ENCODE results near the gene EPSTI1. TPM values are rescaled to one million over a fixed set of nuclear protein-coding genes. Genes with fewer than 3 reads are reported as not detected.

The EPSTI1 gene
- total and polyA plus RNA-seq, 2 experiments from 2014 or later = 1.5 to 2.5 TPM

- H3K4me2 ChIP-seq (ENCODE audit: unreplicated experiment) = no peak overlapping the region
- no peaks in the 10 kb centered on the region for H3F3A ChIP-seq (ENCODE audit: insufficient read depth)
- 87 to 95% methylated on average over 5 of the region's 5 CpGs for WGBS, 2 experiments (ENCODE audit: low coverage in 1 of 2, low lambda C conversion rate in 2 of 2, missing lambda C conversion rate in 2 of 2)
- H3K36me3 ChIP-seq (ENCODE audit: low read depth) = no peaks in the 10 kb centered on the region
- TF ChIP-seq EZH2phosphoT487 (IDR thresholded peaks at IDR 0.05; ENCODE audit: insufficient read depth, low read depth) = no peak
- no peak for TF ChIP-seq EZH2 (IDR thresholded peaks at IDR 0.05; ENCODE audit: insufficient read depth, poor library complexity, severe bottlenecking)
- DNase-seq = no peak
- in situ Hi-C loops (cut with MboI) = no loop called here
- no peaks in the 10 kb centered on the region for H3K4me1 ChIP-seq (ENCODE audit: insufficient read depth)
- H3K9me2 ChIP-seq (ENCODE audit: insufficient read depth) = no peaks in the 10 kb centered on the region
- H2AFZ ChIP-seq = no peak overlapping the region
- H3K27me3 ChIP-seq (replicated peaks; ENCODE audit: insufficient read depth) = no peaks in the 10 kb centered on the region
- H3K79me2 ChIP-seq (ENCODE audit: insufficient read depth) = no peaks in the 10 kb centered on the region
- no peaks in the 10 kb centered on the region for H3K9me3 ChIP-seq (ENCODE audit: low read depth)
- no peak overlapping the region for H3K9ac ChIP-seq
- no peak overlapping the region for H3K4me3 ChIP-seq
- H4K20me1 ChIP-seq (ENCODE audit: insufficient read depth) = no peaks in the 10 kb centered on the region
- no peak overlapping the region for H3K27ac ChIP-seq
Observed at GRCh38 chr13:42924344-42924743, 67.7 kb downstream of the EPSTI1 start.

DNA sequence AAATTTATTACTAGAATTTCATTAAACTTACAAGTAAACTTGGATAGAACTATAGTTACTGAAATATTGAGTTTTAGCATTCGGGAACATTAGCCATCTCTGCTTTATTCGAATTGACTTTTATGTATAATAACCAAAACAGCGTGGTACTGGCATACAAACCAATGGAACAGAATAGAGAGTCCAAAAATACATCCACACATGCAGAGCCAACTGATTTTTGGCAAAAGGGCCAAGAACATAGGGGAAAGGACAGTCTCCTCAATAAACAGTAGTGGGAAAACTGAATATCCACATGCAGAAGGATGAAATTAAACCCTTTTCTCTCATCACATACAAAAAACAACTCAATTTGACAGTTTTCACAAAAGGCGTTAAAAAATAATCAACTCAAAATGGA is 84.3 kb downstream of the EPSTI1 start:
- no peak for DNase-seq
- no peaks in the 10 kb centered on the region for H3K79me2 ChIP-seq (ENCODE audit: insufficient read depth)
- no peak overlapping the region for H3K4me3 ChIP-seq
- TF ChIP-seq EZH2phosphoT487 (IDR thresholded peaks at IDR 0.05; ENCODE audit: insufficient read depth, low read depth) (no peak), EZH2 (IDR thresholded peaks at IDR 0.05; ENCODE audit: insufficient read depth, poor library complexity, severe bottlenecking) (no peak)
- H3K9ac ChIP-seq = no peak overlapping the region
- 88 to 91% methylated on average over 4 of the region's 4 CpGs for WGBS, 2 experiments (ENCODE audit: low coverage in 1 of 2, low lambda C conversion rate in 2 of 2, missing lambda C conversion rate in 2 of 2)
- H3F3A ChIP-seq (ENCODE audit: insufficient read depth) = no peaks in the 10 kb centered on the region
- no peaks in the 10 kb centered on the region; the same call in 1 of the 2 replicates for H3K9me2 ChIP-seq (ENCODE audit: insufficient read depth)
- no peaks in the 10 kb centered on the region for H3K27me3 ChIP-seq (replicated peaks; ENCODE audit: insufficient read depth)
- no peaks in the 10 kb centered on the region for H3K36me3 ChIP-seq (ENCODE audit: low read depth)
- no peak overlapping the region for H2AFZ ChIP-seq
- H3K9me3 ChIP-seq (ENCODE audit: low read depth) = no peaks in the 10 kb centered on the region
- H3K4me1 ChIP-seq (ENCODE audit: insufficient read depth) = no peaks in the 10 kb centered on the region
- H3K27ac ChIP-seq = no peak overlapping the region
- H4K20me1 ChIP-seq (ENCODE audit: insufficient read depth) = no peaks in the 10 kb centered on the region
- in situ Hi-C loops (cut with MboI) = no loop called here
- no peak overlapping the region for H3K4me2 ChIP-seq (ENCODE audit: unreplicated experiment)

GRCh38 chr13:42906257-42906656 is 85.8 kb downstream of the EPSTI1 start:
- H3K9me3 ChIP-seq (ENCODE audit: low read depth) = no peaks in the 10 kb centered on the region
- H4K20me1 ChIP-seq (ENCODE audit: insufficient read depth) = no peaks in the 10 kb centered on the region
- H3K4me3 ChIP-seq = no peak overlapping the region
- H3K9me2 ChIP-seq (ENCODE audit: insufficient read depth) = no peaks in the 10 kb centered on the region; the same call in 1 of the 2 replicates
- in situ Hi-C loops (cut with MboI) = no loop called here
- TF ChIP-seq EZH2 (IDR thresholded peaks at IDR 0.05; ENCODE audit: insufficient read depth, poor library complexity, severe bottlenecking) = no peak
- no peak for TF ChIP-seq EZH2phosphoT487 (IDR thresholded peaks at IDR 0.05; ENCODE audit: insufficient read depth, low read depth)
- no peak for DNase-seq
- no peaks in the 10 kb centered on the region for H3K27me3 ChIP-seq (replicated peaks; ENCODE audit: insufficient read depth)
- H2AFZ ChIP-seq = no peak overlapping the region
- H3K79me2 ChIP-seq (ENCODE audit: insufficient read depth) = no peaks in the 10 kb centered on the region
- WGBS, 2 experiments (ENCODE audit: low coverage in 1 of 2, low lambda C conversion rate in 2 of 2, missing lambda C conversion rate in 2 of 2) = 89 to 92% methylated on average over 4 of the region's 4 CpGs
- no peaks in the 10 kb centered on the region for H3K36me3 ChIP-seq (ENCODE audit: low read depth)
- H3K4me1 ChIP-seq (ENCODE audit: insufficient read depth) = no peaks in the 10 kb centered on the region
- no peaks in the 10 kb centered on the region for H3F3A ChIP-seq (ENCODE audit: insufficient read depth)
- no peak overlapping the region for H3K4me2 ChIP-seq (ENCODE audit: unreplicated experiment)
- H3K27ac ChIP-seq = no peak overlapping the region
- no peak overlapping the region for H3K9ac ChIP-seq

GRCh38 chr13:42905579-42905978 is 86.5 kb downstream of the EPSTI1 start:
- 68 to 73% methylated on average over 2 of the region's 2 CpGs for WGBS, 2 experiments (ENCODE audit: low coverage in 1 of 2, low lambda C conversion rate in 2 of 2, missing lambda C conversion rate in 2 of 2)

DNA sequence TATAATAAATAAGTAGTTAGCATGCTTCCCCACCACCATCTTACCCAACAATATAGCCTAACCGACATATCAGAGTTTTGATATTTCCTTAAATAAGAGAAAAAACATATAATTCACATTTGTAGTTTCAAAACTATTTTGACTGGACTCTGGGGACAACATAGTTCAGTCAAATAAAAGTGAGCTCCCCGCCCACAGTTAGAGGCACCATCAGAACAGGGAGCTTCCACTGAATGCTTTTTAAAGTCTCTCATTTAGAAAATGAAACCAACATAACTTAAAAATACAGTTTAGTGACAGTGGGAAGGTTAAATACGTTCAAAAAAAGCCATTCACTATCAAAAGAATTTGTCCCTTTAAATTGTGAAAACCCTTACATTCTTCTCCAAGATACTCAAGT is 92.8 kb downstream of the EPSTI1 start:
- WGBS, 2 experiments (ENCODE audit: low coverage in 1 of 2, low lambda C conversion rate in 2 of 2, missing lambda C conversion rate in 2 of 2) = 65 to 68% methylated on average over 3 of the region's 3 CpGs

More at GRCh38 chr13:42905579-42905978, 86.5 kb downstream of the EPSTI1 start:
- no peaks in the 10 kb centered on the region; the same call in 1 of the 2 replicates for H3K9me2 ChIP-seq (ENCODE audit: insufficient read depth)
- H3F3A ChIP-seq (ENCODE audit: insufficient read depth) = no peaks in the 10 kb centered on the region
- H3K4me2 ChIP-seq (ENCODE audit: unreplicated experiment) = no peak overlapping the region
- no peak overlapping the region for H3K9ac ChIP-seq
- DNase-seq = no peak
- H3K27me3 ChIP-seq (replicated peaks; ENCODE audit: insufficient read depth) = no peaks in the 10 kb centered on the region
- no peaks in the 10 kb centered on the region for H3K36me3 ChIP-seq (ENCODE audit: low read depth)
- no peak overlapping the region for H3K4me3 ChIP-seq
- TF ChIP-seq EZH2 (IDR thresholded peaks at IDR 0.05; ENCODE audit: insufficient read depth, poor library complexity, severe bottlenecking) (no peak), EZH2phosphoT487 (IDR thresholded peaks at IDR 0.05; ENCODE audit: insufficient read depth, low read depth) (no peak)
- H3K79me2 ChIP-seq (ENCODE audit: insufficient read depth) = no peaks in the 10 kb centered on the region
- H3K27ac ChIP-seq = no peak overlapping the region
- no peaks in the 10 kb centered on the region for H3K9me3 ChIP-seq (ENCODE audit: low read depth)
- H3K4me1 ChIP-seq (ENCODE audit: insufficient read depth) = no peaks in the 10 kb centered on the region
- no peaks in the 10 kb centered on the region for H4K20me1 ChIP-seq (ENCODE audit: insufficient read depth)
- in situ Hi-C loops (cut with MboI) = no loop called here
- H2AFZ ChIP-seq = no peak overlapping the region

More for the DNA sequence above, 92.8 kb downstream of the EPSTI1 start:
- H3K9ac ChIP-seq = no peak overlapping the region
- no peak overlapping the region for H2AFZ ChIP-seq
- H3K4me2 ChIP-seq (ENCODE audit: unreplicated experiment) = no peak overlapping the region
- H3K79me2 ChIP-seq (ENCODE audit: insufficient read depth) = no peaks in the 10 kb centered on the region
- H3K9me2 ChIP-seq (ENCODE audit: insufficient read depth) = no peaks in the 10 kb centered on the region
- no peaks in the 10 kb centered on the region for H3K27me3 ChIP-seq (replicated peaks; ENCODE audit: insufficient read depth)
- no peak overlapping the region for H3K27ac ChIP-seq
- no peak for DNase-seq
- no peaks in the 10 kb centered on the region for H3K9me3 ChIP-seq (ENCODE audit: low read depth)
- in situ Hi-C loops (cut with MboI) = no loop called here
- H3F3A ChIP-seq (ENCODE audit: insufficient read depth) = no peaks in the 10 kb centered on the region
- peaks cover 5% of the 10 kb centered on the region; the same call in 1 of the 2 replicates for H3K4me1 ChIP-seq (ENCODE audit: insufficient read depth)
- no peaks in the 10 kb centered on the region for H3K36me3 ChIP-seq (ENCODE audit: low read depth)
- no peak overlapping the region for H3K4me3 ChIP-seq
- TF ChIP-seq EZH2phosphoT487 (IDR thresholded peaks at IDR 0.05; ENCODE audit: insufficient read depth, low read depth) (no peak), EZH2 (IDR thresholded peaks at IDR 0.05; ENCODE audit: insufficient read depth, poor library complexity, severe bottlenecking) (no peak)
- no peaks in the 10 kb centered on the region for H4K20me1 ChIP-seq (ENCODE audit: insufficient read depth)

Data from GM23248 (cell line).